Endothelial cell of coronary artery (primary cell): ENCODE measurements around the gene CEP97. TPM values are rescaled to one million over a fixed set of nuclear protein-coding genes. Genes with fewer than 3 reads are reported as not detected.

ENCODE experiments used
- total RNA-seq: library from RNA; depleted of rRNA; stranded (reverse); fragments of >200 nt; gene quantifications from 2 replicates; pipeline ENCODE4 v1.2.3, GENCODE V29; 2014

The CEP97 gene
- 9.6 and 9.7 TPM in 2 replicates for total RNA-seq

GRCh38 chr3:101724329-101725193 is at the start of gene CEP97:
TSS of gene CEP97 (plus strand) at chr3:101724614. CDS start at chr3:101724677, 63 bp downstream.

GRCh38 chr3:101676765-101677435 is 47.5 kb upstream of the CEP97 start, which contains the start of gene ZBTB11:
TSS of gene ZBTB11 (minus strand) at chr3:101677132. CDS start at chr3:101676914, 218 bp downstream.

GRCh38 chr3:101779047-101779821 is 54.8 kb downstream of the CEP97 start, which contains the start of gene NXPE3:
TSS of gene NXPE3 (plus strand) at chr3:101779211. CDS start at chr3:101785597, 6,386 bp downstream.

Other genes with a start within 250 kb of the CEP97 start
- 12.0 and 15.4 TPM in 2 replicates for gene SENP7, start 211.4 kb upstream of the CEP97 start, total RNA-seq
- 29.7 and 32.5 TPM in 2 replicates for gene TRMT10C, start 162.7 kb upstream of the CEP97 start, total RNA-seq
- gene PCNP, start 150.4 kb upstream of the CEP97 start, total RNA-seq, result 71.0 and 81.9 TPM in 2 replicates
- gene ZBTB11, start 47.5 kb upstream of the CEP97 start, total RNA-seq, result 18.3 and 28.2 TPM in 2 replicates
- 2,441 and 2,700 TPM in 2 replicates for gene RPL24, start 37.9 kb upstream of the CEP97 start, total RNA-seq
- gene NXPE3, start 54.6 kb downstream of the CEP97 start, total RNA-seq, result 7.5 and 11.9 TPM in 2 replicates
- gene NFKBIZ, start 124.9 kb downstream of the CEP97 start, total RNA-seq, result 9.3 and 15.0 TPM in 2 replicates